Activated gamma-delta T cell treated with anti-CD3 and anti-CD28 coated beads, Interleukin-2, amount 50 U/mL, for 16 hours (primary cell): Measurements from ENCODE around the gene RNU2-63P.
"Not testable (repeated sequence)": the region's sequence is repeated elsewhere in the genome, so short reads cannot be mapped to it uniquely, and the experiment has no call there.

ENCODE experiments used
- DNase-seq: peaks from one replicate; pipeline ENCODE4 v3.0.0-alpha.2; 2020; ENCODE audit warnings: low read depth

Gene RNU2-63P

GRCh38 chr2:87972385-87972784 lies 44.0 kb downstream of the RNU2-63P start:
- DNase-seq, result not testable (repeated sequence)
